ENCODE data around the gene SALL3.

DNA sequence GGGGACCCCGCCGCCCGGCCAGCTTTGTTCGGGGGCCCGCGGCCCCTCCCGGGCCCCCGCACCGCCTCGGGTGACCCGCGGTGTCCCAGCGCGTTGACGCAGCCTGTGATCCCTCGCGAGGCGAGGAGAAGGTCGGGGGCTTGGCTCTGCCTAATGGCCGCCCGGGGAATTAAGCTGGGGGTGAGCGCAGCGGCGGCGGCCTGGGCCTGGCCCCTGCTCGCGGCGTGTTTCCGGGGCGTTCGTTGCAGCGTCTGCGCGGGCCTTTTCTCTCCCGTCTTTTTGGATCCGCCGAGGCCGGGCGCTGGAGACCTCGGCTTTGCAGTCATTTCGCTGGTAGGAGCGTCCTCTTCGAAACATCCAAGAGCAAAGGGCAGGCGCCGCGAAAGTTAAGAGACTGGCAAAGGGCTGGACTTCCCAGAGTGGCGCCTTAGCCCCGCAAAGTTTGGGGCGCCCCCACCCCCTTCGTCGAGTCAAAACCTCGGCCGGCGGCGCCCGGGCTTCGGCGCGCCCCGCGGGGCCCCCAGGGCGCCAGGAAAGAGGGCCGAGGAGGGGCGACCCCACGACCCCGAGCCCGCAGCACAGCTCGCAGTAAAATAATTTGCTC lies 1.3 kb downstream of the SALL3 start:
- TF ChIP-seq POLR2AphosphoS5 (IDR thresholded peaks at IDR 0.05; ENCODE audit: low read depth, low read length): no peak
- no peak for TF ChIP-seq TAF1 (IDR thresholded peaks at IDR 0.05; ENCODE audit: borderline replicate concordance, low read depth, low read length)
- TF ChIP-seq POLR2A (IDR thresholded peaks at IDR 0.05; ENCODE audit: low read depth, low read length): no peak

Data from GM12892 (cell line).